Lung (tissue), 12 donors: Measurements from ENCODE around the gene WDR1. TPM values are rescaled to one million over a fixed set of nuclear protein-coding genes. Genes with fewer than 3 reads are reported as not detected.

Source experiments
- ATAC-seq: fragments of 200-7000 bp; cut with Tn5 transposase; one replicate; pipeline ENCODE4 v1.9.1; 2020; ENCODE audit warnings: moderate number of reproducible peaks; ENCODE audit not compliant: insufficient read depth, low FRiP score
- DNase-seq, 3 donors: peaks; one replicate each; pipeline ENCODE4 v3.0.0-alpha.2; 2013 to 2017
- H3K27ac ChIP-seq, 2 donors: one replicate each; pipeline ENCODE4 v1.5.1; 2013; ENCODE audit warnings: mild to moderate bottlenecking in 2 of 2, moderate library complexity in 2 of 2, control low read depth in 1 of 2, inconsistent platforms in 1 of 2, low read depth in 1 of 2, low read length in 1 of 2
- H3K27me3 ChIP-seq, 3 donors: one replicate each; pipeline ENCODE4 v1.5.1; 2013; ENCODE audit warnings: low read length in 2 of 3; ENCODE audit not compliant: control insufficient read depth in 3 of 3, insufficient read depth in 3 of 3
- H3K36me3 ChIP-seq, 4 donors: one replicate each; pipeline ENCODE4 v1.5.1; 2013; ENCODE audit warnings: low read length in 4 of 4, mild to moderate bottlenecking in 1 of 4, moderate library complexity in 1 of 4; ENCODE audit not compliant: control insufficient read depth in 4 of 4, insufficient read depth in 4 of 4
- H3K4me1 ChIP-seq, 5 donors: one replicate each; pipeline ENCODE4 v1.5.1; 2013; ENCODE audit warnings: low read length in 5 of 5, mild to moderate bottlenecking in 2 of 5, moderate library complexity in 1 of 5; ENCODE audit not compliant: control insufficient read depth in 5 of 5, insufficient read depth in 5 of 5
- H3K4me3 ChIP-seq: one replicate; pipeline ENCODE4 v1.5.1; 2013; ENCODE audit warnings: mild to moderate bottlenecking, control low read depth, moderate library complexity
- H3K9ac ChIP-seq, 2 donors: one replicate each; pipeline ENCODE4 v1.5.1; 2013; ENCODE audit warnings: low read length in 2 of 2, control low read depth in 1 of 2; ENCODE audit not compliant: insufficient read depth in 1 of 2
- H3K9me3 ChIP-seq, 4 donors: one replicate each; pipeline ENCODE4 v1.5.1; 2013; ENCODE audit warnings: low read length in 3 of 4, mild to moderate bottlenecking in 1 of 4, moderate library complexity in 1 of 4; ENCODE audit not compliant: control insufficient read depth in 4 of 4, insufficient read depth in 3 of 4
- CTCF ChIP-seq: IDR thresholded peaks from 2 replicates; pipeline ENCODE4 v1.5.1; 2012; ENCODE audit warnings: mild to moderate bottlenecking; ENCODE audit errors: control extremely low read depth, extremely low read depth
- WGBS, 2 donors: extraction: QIAGEN DNeasy Blood & Tissue Kit; methylation state at CpG; one replicate each; pipeline ENCODE4 v1.1.7; 2013; 5-methylcytosine and 5-hydroxymethylcytosine counted together
- polyA plus RNA-seq, 2 donors: library from polyadenylated mRNA; stranded (reverse); fragments of 200-250 nt; gene quantifications; one replicate each; pipeline ENCODE4 v1.2.1, GENCODE V29; 2013
- total RNA-seq, 2 donors: library from RNA; depleted of rRNA in 1 of 2; stranded (reverse); fragments of >200 nt in 1 of 2; gene quantifications; one replicate each; pipeline ENCODE4 v1.2.1, GENCODE V29; 2014 to 2021
- donor health status: control.
- donor health status: control.
- donor health status: Bipolar disorder and iron deficiency.
- donor health status: healthy.
- donor health status: DM: yes; HTN: yes; CAD: no.

WDR1 gene
- total and polyA plus RNA-seq, 4 donors = 72.0 to 325 (median 205) TPM

GRCh38 chr4:10050261-10050661, 66.3 kb downstream of the WDR1 start:
- TF ChIP-seq CTCF = no peak
- H3K36me3 ChIP-seq = no peaks in the 10 kb centered on the region
- no peak overlapping the region for H3K9ac ChIP-seq
- peaks cover 0 to 2% (median 0%) of the 10 kb centered on the region in 4 donors for H3K9me3 ChIP-seq
- no peak overlapping the region for H3K27ac ChIP-seq
- no peak overlapping the region for H3K4me3 ChIP-seq
- 80 to 90% methylated on average over 3 of the region's 3 CpGs for WGBS, 2 donors
- no peaks in the 10 kb centered on the region for H3K27me3 ChIP-seq
- DNase-seq (peak in 1 of 3 donors; percentile 47), ATAC-seq (no peak)
- peaks cover 0 to 5% (median 0%) of the 10 kb centered on the region in 5 donors for H3K4me1 ChIP-seq

- Histone ChIP-seq H3K27me3 (no peaks in the 10 kb centered on the region), H3K4me1 (peaks cover 0 to 4% (median 0%) of the 10 kb centered on the region in 5 donors), H3K4me3 (no peak overlapping the region), H3K27ac (no peak overlapping the region), H3K36me3 (no peaks in the 10 kb centered on the region), H3K9ac (no peak overlapping the region), H3K9me3 (peaks cover 0 to 2% (median 0%) of the 10 kb centered on the region in 4 donors)
- 63 to 68% methylated on average over 4 of the region's 4 CpGs for WGBS, 2 donors
- ATAC-seq (peak; percentile 5), DNase-seq (no peak)
- TF ChIP-seq CTCF = no peak
Observed at GRCh38 chr4:10048941-10049697, 67.5 kb downstream of the WDR1 start.

GRCh38 chr4:10047967-10048366, 68.6 kb downstream of the WDR1 start:
- peaks cover 0 to 5% (median under 1%) of the 10 kb centered on the region in 4 donors for H3K9me3 ChIP-seq
- no peaks in the 10 kb centered on the region for H3K4me1 ChIP-seq
- no peak overlapping the region for H3K9ac ChIP-seq
- DNase-seq (no peak), ATAC-seq (no peak)
- H3K36me3 ChIP-seq = no peaks in the 10 kb centered on the region
- H3K4me3 ChIP-seq = no peak overlapping the region
- H3K27ac ChIP-seq = no peak overlapping the region
- no peak for TF ChIP-seq CTCF
- H3K27me3 ChIP-seq = no peaks in the 10 kb centered on the region
- WGBS, 2 donors = 28 to 66% methylated on average over 5 of the region's 5 CpGs

GRCh38 chr4:10046471-10046870, 70.1 kb downstream of the WDR1 start:
- WGBS, 2 donors = 70 to 81% methylated on average over 3 of the region's 3 CpGs
- H3K36me3 ChIP-seq = no peaks in the 10 kb centered on the region
- H3K27ac ChIP-seq = no peak overlapping the region
- H3K9me3 ChIP-seq = peaks cover 0 to 7% (median under 1%) of the 10 kb centered on the region in 4 donors
- DNase-seq (no peak), ATAC-seq (no peak)
- no peak overlapping the region for H3K4me3 ChIP-seq
- no peaks in the 10 kb centered on the region for H3K27me3 ChIP-seq
- no peak overlapping the region for H3K9ac ChIP-seq
- H3K4me1 ChIP-seq = no peaks in the 10 kb centered on the region
- no peak for TF ChIP-seq CTCF
